Measurements from ENCODE around the gene CDADC1. TPM values are rescaled to one million over a fixed set of nuclear protein-coding genes. Genes with fewer than 3 reads are reported as not detected.
"Not testable (repeated sequence)": the region's sequence is repeated elsewhere in the genome, so short reads cannot be mapped to it uniquely, and the experiment has no call there.

The CDADC1 gene
- total RNA-seq, 1 donor = 4.6 TPM

DNA sequence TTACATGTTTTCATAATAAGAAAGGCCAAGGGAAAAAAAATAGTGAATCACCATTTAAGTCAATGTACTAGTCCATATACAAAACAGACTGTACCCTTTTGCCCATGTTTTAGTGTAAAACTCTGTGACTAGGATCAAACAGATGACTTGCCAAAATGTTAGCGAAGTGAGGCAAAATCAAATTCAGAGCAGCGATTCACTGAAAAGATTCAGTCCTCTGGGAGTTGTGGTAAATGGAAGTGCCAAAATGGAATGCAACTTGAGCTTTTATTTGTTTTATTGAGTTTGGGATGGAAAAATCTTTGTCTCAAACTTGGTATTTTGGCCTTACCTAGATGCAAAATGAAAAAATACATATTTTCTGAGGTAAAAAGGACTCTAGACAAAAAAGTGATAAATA is 9.1 kb downstream of the CDADC1 start:
- Histone ChIP-seq H3K27me3 (ENCODE audit: insufficient read depth, low read length) (no peaks in the 10 kb centered on the region), H3K4me3 (ENCODE audit: low read length) (no peak overlapping the region), H3K9me3 (ENCODE audit: low read depth, low read length) (no peaks in the 10 kb centered on the region), H3K4me1 (ENCODE audit: insufficient read depth, low read length) (peaks cover 18% of the 10 kb centered on the region)

DNA sequence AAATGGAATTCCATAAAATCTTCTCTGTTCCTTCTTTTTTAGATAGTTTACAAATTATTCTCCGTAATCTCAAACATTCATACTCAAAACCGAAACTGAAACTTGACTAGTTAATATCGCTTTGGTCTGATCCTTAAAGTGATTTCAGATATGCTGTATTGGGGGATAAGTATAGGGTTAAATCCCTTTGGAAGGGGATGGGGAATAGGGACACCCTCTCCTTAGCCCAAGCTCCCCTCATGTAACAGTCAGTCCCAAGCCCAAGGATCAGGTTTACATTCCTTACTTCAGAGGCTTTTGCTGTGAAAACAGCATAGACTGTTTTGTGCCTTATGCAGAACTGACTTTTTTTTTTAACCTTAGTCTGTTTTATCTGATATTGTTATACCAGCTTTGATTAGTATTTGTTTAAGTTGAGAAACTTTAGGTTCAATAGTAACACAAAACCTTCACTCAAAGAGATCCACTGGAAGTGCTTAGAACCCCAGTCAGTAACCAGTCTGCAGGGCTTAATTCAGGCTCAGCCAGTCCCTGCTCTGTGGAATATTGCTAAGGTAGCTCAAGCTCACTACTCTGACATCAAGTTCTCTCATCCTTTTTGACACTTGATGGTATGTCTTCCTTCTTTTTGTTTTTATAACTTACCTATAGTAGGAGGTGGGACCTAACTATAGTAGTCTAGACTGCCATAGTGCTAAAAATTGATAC is 10.5 kb downstream of the CDADC1 start:
- Histone ChIP-seq H3K4me3 (ENCODE audit: low read length) (peak overlapping the region; percentile 38), H3K27me3 (ENCODE audit: insufficient read depth, low read length) (no peaks in the 10 kb centered on the region), H3K4me1 (ENCODE audit: insufficient read depth, low read length) (peaks cover 14% of the 10 kb centered on the region), H3K9me3 (ENCODE audit: low read depth, low read length) (no peaks in the 10 kb centered on the region)

DNA sequence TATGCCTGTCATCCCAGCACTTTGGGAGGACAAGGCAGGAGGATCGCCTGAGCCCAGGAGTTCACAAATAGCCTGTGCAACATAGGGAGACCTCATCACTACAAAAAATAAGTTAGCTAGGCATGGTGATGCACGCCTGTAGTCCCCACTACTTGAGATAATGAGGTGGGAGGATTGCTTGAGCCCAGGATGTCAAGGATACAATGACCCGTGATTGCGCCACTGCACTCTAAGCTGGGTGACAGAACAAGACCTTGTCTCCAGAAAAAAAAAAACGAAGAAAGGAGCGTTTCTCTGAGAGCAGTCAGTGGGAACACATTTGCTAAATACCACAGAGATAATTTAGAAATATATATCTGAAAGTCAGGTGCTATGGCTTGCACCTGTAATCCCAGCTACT is 11.9 kb downstream of the CDADC1 start:
- Histone ChIP-seq H3K4me1 (ENCODE audit: insufficient read depth, low read length) (peaks cover 10% of the 10 kb centered on the region), H3K4me3 (ENCODE audit: low read length) (no peak overlapping the region), H3K27me3 (ENCODE audit: insufficient read depth, low read length) (no peaks in the 10 kb centered on the region), H3K9me3 (ENCODE audit: low read depth, low read length) (no peaks in the 10 kb centered on the region)

DNA sequence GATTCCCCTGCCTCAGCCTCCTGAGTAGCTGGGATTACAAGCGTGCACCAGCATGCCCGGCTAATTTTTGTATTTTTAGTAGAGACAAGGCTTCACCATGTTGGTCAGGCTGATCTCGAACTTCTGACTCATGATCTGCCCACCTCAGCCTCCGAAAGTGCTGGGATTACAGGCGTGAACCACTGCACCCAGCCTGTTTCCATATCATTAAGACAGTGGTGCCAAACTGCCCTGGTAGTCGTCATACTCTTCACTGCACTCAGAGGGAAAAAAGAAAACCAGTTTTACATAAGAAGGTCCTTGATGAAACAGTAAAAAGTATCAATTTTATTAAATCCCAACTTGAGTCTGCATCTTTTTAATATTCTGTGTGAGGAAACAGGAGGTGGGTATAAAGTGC is 14.9 kb downstream of the CDADC1 start:
- Histone ChIP-seq H3K27me3 (ENCODE audit: insufficient read depth, low read length) (no peaks in the 10 kb centered on the region), H3K4me1 (ENCODE audit: insufficient read depth, low read length) (peaks cover 6% of the 10 kb centered on the region), H3K4me3 (ENCODE audit: low read length) (no peak overlapping the region), H3K9me3 (ENCODE audit: low read depth, low read length) (no peaks in the 10 kb centered on the region)

DNA sequence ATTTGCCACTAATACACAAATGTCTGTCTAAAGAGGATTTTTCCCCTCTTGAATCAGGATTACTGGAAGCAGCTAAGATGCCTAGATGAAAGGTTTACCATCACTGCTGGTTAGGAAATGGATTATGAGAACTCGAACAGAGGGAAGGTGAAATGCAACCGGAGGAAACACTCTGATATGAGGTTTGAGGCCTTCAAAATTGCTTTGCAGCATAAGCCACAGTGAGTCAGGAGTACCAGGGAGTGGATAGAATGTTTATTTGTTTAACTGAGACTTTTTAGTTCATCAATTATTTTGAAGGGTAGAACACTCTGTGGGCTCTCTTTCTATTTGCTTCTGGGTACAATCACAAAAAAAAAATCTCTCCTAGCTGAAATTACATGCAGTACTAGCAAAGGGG is 18.1 kb downstream of the CDADC1 start:
- no peaks in the 10 kb centered on the region for H3K9me3 ChIP-seq (ENCODE audit: low read depth, low read length)
- no peaks in the 10 kb centered on the region for H3K4me1 ChIP-seq (ENCODE audit: insufficient read depth, low read length)
- no peaks in the 10 kb centered on the region for H3K27me3 ChIP-seq (ENCODE audit: insufficient read depth, low read length)
- H3K4me3 ChIP-seq (ENCODE audit: low read length) = no peak overlapping the region

DNA sequence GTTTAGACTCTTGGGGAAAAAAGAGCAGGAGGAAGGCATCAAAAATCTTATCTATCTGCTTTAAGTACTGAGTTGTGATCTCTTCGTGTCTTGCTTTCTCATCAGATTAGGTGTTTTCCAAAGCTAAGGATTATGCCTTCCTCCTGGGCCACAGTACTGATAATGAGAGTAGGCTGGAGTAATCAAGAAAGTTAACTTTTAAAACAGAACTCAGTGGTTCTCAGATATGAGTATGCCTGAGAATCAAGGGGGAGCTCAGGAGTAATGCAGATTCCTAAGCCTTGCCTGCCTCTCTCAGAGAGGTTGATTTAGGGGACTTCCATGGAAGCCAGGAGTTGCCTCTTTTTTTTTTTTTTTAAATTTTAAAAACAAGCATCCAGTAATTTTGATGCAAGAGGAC is 23.5 kb downstream of the CDADC1 start:
- no peaks in the 10 kb centered on the region for H3K4me1 ChIP-seq (ENCODE audit: insufficient read depth, low read length)

DNA sequence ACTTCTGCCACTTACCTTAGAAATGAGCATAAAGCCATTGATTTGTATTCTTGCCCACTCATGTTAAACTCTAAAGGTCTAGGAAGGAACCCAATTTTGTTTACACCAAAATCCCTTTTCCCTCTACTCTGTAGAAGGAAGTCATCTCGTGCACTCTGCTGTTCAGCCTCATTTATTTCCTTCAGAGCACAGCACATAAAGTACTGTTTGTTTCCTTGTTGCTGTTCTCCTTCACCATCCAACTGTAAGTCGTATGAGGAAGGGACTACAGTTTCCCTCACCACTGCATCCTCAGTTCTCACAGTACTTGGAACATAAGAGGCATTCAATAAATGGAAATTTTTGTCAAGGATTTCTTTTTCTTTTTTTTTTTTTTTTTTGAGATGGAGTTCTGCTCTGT is 24.6 kb downstream of the CDADC1 start:
- Histone ChIP-seq H3K9me3 (ENCODE audit: low read depth, low read length) (no peaks in the 10 kb centered on the region), H3K27me3 (ENCODE audit: insufficient read depth, low read length) (no peaks in the 10 kb centered on the region), H3K4me1 (ENCODE audit: insufficient read depth, low read length) (no peaks in the 10 kb centered on the region), H3K4me3 (ENCODE audit: low read length) (no peak overlapping the region)

More for the DNA sequence above, 23.5 kb downstream of the CDADC1 start:
- H3K9me3 ChIP-seq (ENCODE audit: low read depth, low read length) = no peaks in the 10 kb centered on the region
- no peaks in the 10 kb centered on the region for H3K27me3 ChIP-seq (ENCODE audit: insufficient read depth, low read length)
- H3K4me3 ChIP-seq (ENCODE audit: low read length) = no peak overlapping the region

DNA sequence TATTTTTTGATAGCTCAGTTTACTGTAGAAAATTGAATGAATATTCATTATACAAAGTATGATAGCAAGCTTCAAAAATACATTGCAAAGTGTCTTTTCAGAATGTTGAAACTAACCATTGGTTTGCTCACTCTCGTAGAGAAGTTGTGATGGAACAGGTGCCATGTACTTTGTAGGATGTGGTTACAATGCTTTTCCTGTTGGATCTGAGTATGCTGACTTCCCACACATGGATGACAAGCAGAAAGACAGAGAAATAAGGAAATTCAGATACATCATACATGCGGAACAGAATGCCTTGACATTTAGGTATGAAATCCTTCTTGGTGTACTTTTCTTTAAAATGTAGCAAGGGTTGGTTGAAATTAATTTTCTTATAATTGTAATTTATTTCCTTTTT is 30.5 kb downstream of the CDADC1 start:
- H3K9me3 ChIP-seq (ENCODE audit: low read depth, low read length) = no peaks in the 10 kb centered on the region
- no peak overlapping the region for H3K4me3 ChIP-seq (ENCODE audit: low read length)
- no peaks in the 10 kb centered on the region for H3K4me1 ChIP-seq (ENCODE audit: insufficient read depth, low read length)
- no peaks in the 10 kb centered on the region for H3K27me3 ChIP-seq (ENCODE audit: insufficient read depth, low read length)

DNA sequence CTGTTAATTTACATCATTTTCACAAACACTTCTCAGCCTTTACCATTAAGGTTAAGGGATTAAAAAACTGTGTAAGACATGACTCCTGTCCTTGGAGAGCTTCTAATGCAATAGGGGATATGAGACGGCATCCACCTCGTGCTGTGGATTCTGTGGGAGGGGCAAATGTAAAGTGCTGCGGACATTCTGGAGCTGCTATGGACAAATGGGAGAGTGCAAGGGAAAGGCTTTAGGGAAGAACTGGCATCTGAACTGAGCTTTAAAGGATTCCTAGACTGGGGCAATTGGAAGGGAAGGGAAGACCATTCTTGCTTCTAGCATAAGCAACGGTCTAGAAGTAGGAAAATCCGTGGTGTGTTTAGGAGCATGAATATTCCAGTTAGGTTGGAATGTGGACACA is 31.4 kb downstream of the CDADC1 start:
- no peaks in the 10 kb centered on the region for H3K9me3 ChIP-seq (ENCODE audit: low read depth, low read length)
- no peaks in the 10 kb centered on the region for H3K27me3 ChIP-seq (ENCODE audit: insufficient read depth, low read length)
- H3K4me1 ChIP-seq (ENCODE audit: insufficient read depth, low read length) = no peaks in the 10 kb centered on the region
- no peak overlapping the region for H3K4me3 ChIP-seq (ENCODE audit: low read length)

DNA sequence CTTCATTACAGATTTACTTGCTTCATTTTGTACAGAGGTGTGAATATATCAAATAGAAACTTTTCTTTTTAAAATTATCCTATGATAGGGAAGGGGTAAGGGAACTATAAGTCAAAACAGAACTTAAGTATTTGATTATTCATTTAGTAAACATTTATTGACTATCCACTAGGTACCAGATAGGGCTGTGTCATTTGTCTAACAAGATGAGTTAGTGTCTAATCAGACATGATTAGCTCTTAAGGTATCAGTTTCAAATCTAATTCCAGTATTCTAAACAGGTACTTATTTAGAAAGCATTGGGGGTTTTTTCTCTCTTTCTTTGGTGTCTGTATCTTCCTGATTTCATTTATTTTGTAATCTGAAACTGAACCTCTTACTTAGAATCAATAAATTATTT is 32.2 kb downstream of the CDADC1 start:
- Histone ChIP-seq H3K9me3 (ENCODE audit: low read depth, low read length) (no peaks in the 10 kb centered on the region), H3K4me3 (ENCODE audit: low read length) (no peak overlapping the region), H3K4me1 (ENCODE audit: insufficient read depth, low read length) (no peaks in the 10 kb centered on the region), H3K27me3 (ENCODE audit: insufficient read depth, low read length) (no peaks in the 10 kb centered on the region)

DNA sequence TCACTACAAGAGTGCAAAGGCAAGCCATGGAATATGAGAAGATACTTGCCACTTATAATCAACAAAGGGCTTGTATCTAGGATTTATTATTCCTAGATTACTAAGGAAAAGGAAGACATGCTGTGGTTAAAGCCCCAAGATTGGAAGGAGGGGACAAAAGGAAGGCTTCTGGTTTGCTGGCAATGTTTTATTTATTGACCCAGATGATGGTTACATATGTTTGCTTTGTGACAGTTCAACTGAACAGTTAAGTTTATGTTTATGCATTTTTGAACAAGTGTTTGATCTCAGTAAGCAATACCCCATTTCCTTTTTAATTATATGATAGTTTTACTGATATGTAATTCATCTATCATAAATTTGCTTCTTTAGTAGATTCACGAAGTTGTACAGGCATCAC is 40.3 kb downstream of the CDADC1 start:
- Histone ChIP-seq H3K4me3 (ENCODE audit: low read length) (no peak overlapping the region), H3K27me3 (ENCODE audit: insufficient read depth, low read length) (no peaks in the 10 kb centered on the region), H3K4me1 (ENCODE audit: insufficient read depth, low read length) (no peaks in the 10 kb centered on the region), H3K9me3 (ENCODE audit: low read depth, low read length) (no peaks in the 10 kb centered on the region)

DNA sequence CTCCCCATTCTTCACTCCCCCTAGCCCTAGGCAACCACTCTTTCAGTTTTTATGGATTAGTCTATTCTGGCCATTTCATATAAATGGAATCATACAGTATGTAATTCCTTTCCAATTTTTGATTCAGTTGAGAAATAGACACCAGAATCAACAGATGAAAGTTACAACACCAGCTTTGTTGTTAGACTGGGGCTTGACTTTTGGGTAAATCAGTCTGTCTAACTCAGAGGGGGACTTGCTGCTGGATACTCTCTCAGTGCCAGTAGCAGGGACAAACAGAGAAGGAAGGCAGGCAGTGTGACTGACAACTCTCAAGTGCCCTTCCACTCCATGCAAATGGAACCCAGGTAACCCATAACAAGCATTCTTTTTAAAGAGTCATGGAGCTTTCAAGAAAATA is 40.7 kb downstream of the CDADC1 start:
- Histone ChIP-seq H3K9me3 (ENCODE audit: low read depth, low read length) (no peaks in the 10 kb centered on the region), H3K4me1 (ENCODE audit: insufficient read depth, low read length) (no peaks in the 10 kb centered on the region), H3K4me3 (ENCODE audit: low read length) (no peak overlapping the region), H3K27me3 (ENCODE audit: insufficient read depth, low read length) (no peaks in the 10 kb centered on the region)

DNA sequence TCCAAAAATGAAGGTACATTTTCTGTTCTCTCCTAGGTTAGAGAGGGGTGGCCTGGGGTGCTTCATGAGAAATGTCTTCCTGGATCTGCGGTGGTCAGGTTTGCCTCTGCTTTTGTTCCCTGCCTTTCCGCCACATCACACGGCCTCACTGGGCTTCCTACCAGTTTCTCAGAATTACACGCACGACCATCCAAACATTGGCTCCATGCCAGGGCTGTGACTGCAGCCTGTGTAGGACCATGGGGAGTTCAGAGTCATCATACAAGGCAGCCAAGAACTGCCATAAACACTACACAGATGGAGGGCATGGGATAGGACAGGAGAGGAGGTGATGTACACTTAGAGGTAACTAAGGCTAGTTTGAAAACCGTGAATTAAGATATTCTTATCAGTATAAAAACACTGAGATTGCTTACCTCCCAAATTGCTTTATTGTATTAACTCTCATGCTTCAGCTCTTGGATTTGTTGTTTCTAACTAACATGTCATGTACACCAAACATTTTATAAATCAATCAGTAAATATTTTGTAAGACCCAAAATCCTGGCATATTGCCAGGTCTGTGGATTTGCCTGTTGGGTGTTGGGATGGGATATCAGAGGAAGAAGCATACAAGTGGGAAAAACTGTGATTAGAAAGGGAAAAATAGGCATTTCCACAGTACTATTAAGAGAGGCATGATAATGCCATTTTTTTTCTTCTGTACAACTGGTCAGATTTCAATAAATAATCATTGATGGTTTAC is 45.2 kb downstream of the CDADC1 start:
- H3K27me3 ChIP-seq (ENCODE audit: insufficient read depth, low read length) = no peaks in the 10 kb centered on the region
- H3K4me1 ChIP-seq (ENCODE audit: insufficient read depth, low read length) = no peaks in the 10 kb centered on the region
- no peak overlapping the region for H3K4me3 ChIP-seq (ENCODE audit: low read length)
- no peaks in the 10 kb centered on the region for H3K9me3 ChIP-seq (ENCODE audit: low read depth, low read length)

DNA sequence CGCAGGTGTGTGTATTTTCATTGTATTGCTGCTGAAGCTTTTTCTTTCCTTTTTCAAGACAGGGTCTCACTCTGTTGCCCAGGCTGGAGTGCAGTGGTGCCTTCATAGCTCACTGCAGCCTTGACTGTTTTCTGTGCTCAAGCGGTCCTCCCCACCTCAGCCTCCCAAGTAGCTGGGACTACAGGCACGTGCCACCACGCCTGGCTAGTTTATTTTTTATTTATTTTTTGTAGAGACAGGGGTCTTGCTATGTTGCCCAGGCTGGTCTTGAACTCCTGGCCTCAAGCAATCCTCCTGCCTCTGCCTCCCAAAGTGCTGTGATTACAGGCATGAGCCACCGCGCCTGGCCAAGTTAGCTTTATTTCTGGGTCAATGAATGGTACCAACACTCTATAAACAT is 47.0 kb downstream of the CDADC1 start:
- H3K9me3 ChIP-seq (ENCODE audit: low read depth, low read length); H3K4me1 ChIP-seq (ENCODE audit: insufficient read depth, low read length); H3K27me3 ChIP-seq (ENCODE audit: insufficient read depth, low read length): not testable (repeated sequence)

DNA sequence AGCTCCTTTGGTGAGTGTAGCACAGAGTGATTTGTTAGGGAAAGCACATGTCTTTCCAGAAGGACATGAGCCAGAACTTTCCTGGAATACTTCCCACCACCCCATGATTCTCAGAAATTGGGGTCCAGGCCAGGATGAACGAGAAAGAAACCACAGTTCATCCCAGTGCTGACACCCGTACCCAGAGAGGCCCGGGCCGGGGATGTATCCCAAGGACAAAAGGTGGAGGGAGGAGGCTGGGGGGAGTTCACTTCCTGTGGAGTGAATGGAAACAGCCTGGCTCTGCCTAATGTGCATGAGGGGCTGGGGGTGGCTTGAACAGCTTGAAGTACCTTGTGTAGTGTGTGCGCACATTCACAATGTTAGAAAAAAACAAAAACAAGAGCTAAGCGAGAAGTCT is 47.5 kb downstream of the CDADC1 start:
- Histone ChIP-seq H3K9me3 (ENCODE audit: low read depth, low read length) (no peaks in the 10 kb centered on the region), H3K4me3 (ENCODE audit: low read length) (no peak overlapping the region), H3K27me3 (ENCODE audit: insufficient read depth, low read length) (no peaks in the 10 kb centered on the region), H3K4me1 (ENCODE audit: insufficient read depth, low read length) (no peaks in the 10 kb centered on the region)

More for the DNA sequence above, 47.0 kb downstream of the CDADC1 start:
- not testable (repeated sequence) for H3K4me3 ChIP-seq (ENCODE audit: low read length)

DNA sequence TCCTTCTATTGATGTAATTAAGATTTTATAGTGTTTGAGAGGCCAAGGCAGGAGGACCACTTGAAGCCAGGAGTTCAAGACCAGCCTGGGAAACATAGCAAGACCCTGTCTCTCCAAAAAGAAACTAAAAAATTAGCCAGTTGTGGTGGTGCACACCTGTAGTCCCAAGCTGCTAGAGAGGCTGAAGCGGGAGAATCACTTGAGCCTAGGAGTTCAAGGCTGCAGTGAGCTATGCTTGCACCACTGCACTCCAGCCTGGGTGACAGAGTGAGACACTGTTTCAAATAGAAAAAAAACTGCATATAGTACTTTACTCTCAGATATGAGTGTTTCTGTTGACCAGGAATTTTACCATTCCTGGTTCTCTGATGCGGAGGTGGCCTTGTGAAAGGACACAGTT is 48.9 kb downstream of the CDADC1 start:
- H3K4me1 ChIP-seq (ENCODE audit: insufficient read depth, low read length) = peaks cover 7% of the 10 kb centered on the region

More for the DNA sequence above, 48.9 kb downstream of the CDADC1 start:
- Histone ChIP-seq H3K4me3 (ENCODE audit: low read length) (no peak overlapping the region), H3K27me3 (ENCODE audit: insufficient read depth, low read length) (no peaks in the 10 kb centered on the region), H3K9me3 (ENCODE audit: low read depth, low read length) (no peaks in the 10 kb centered on the region)

All from mononuclear cell (primary cell).